ENCODE data around the gene SLC7A4.

The SLC7A4 gene

DNA sequence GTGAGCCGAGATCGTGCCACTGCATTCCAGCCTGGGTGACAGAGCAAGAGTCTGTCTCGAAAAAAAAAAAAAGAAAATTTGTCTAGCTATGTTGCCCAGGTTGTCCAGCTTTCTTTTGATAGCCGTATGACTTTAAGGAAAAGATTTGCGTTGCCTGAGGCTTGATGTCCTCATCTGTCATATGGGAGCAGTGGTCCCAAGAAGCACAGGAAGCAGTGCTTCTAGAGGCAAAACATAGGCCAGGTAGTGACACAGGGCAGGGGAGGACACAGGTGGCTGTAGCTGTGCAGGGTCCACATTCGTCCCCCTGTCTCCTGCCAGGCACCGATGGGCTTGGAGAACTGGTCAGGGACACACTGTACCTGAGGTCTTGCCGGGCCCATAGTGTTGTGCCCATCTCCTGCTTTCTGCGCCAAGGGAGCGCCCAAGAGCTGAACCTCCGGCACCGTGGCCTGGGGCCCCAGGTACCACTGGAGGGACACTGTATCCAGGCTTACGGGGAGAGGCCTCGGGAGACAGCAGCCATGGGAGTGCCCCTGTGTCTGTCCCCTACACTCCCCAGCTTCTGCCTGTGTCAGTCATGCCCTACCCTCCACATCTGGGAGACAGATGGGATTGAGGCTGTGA lies 14.8 kb upstream of the SLC7A4 start:
- TF ChIP-seq, protein P1, sequence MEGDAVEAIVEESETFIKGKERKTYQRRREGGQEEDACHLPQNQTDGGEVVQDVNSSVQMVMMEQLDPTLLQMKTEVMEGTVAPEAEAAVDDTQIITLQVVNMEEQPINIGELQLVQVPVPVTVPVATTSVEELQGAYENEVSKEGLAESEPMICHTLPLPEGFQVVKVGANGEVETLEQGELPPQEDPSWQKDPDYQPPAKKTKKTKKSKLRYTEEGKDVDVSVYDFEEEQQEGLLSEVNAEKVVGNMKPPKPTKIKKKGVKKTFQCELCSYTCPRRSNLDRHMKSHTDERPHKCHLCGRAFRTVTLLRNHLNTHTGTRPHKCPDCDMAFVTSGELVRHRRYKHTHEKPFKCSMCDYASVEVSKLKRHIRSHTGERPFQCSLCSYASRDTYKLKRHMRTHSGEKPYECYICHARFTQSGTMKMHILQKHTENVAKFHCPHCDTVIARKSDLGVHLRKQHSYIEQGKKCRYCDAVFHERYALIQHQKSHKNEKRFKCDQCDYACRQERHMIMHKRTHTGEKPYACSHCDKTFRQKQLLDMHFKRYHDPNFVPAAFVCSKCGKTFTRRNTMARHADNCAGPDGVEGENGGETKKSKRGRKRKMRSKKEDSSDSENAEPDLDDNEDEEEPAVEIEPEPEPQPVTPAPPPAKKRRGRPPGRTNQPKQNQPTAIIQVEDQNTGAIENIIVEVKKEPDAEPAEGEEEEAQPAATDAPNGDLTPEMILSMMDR (conservative IDR thresholded peaks at IDR 0.05; ENCODE audit: control insufficient read depth, insufficient read depth, low read depth, low read length), result no peak
- DNase-seq (ENCODE audit: low read depth), result no peak
- H3K4me3 ChIP-seq (ENCODE audit: control insufficient read depth, low read depth, low read length), result no peak overlapping the region

DNA sequence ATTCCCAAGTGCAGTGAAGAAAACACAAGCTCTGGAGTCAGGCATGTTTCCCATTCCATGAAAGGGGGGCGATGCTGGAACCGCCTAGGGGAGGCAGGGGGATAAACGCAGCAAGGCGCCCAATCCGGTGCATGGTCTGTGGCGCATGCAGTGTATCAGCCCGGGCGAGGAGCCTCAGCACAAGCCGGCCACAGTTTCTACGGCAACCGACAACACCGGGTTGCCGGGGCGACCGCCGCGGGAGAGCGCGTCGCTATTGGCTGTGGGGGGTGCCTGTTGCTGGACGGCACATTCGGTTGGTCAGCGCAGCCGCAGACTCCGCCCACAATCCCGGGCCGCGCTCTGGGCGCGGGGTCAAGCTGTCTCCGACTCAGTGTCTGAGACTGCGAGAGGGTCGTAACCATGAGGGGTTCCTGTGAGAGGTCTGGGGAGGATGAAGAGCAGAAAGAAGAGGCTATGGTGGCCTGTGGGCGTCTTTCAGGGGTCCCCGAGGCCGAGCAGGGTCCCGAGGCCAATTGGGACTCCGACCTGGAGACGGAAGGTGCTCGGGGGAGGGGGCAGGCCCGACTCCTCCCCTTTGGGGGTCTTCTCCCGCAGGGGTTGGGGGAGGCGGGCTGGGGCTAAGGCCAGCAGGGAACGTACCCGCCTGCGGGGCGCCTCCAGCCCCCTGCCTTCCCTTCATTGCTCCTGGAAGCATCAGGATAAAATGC lies 13.4 kb upstream of the SLC7A4 start, which contains the start of gene LRRC74B:
LRRC74B (plus strand) TSS at position 362 of the 710 bp plus-strand sequence; CDS start at position 403, 41 bp downstream.
- peak; percentile 85 for DNase-seq (ENCODE audit: low read depth)
- H3K4me3 ChIP-seq (ENCODE audit: control insufficient read depth, low read depth, low read length), result peak within 1 kb of the TSS; percentile 45
- TF ChIP-seq, protein P1 (conservative IDR thresholded peaks at IDR 0.05; ENCODE audit: control insufficient read depth, insufficient read depth, low read depth, low read length), result no peak

GRCh38 chr22:21044931-21045584 lies 12.7 kb upstream of the SLC7A4 start:
- TF ChIP-seq, protein P1 (conservative IDR thresholded peaks at IDR 0.05; ENCODE audit: control insufficient read depth, insufficient read depth, low read depth, low read length), result no peak
- H3K4me3 ChIP-seq (ENCODE audit: control insufficient read depth, low read depth, low read length), result peak overlapping the region; percentile 21

GRCh38 chr22:21043860-21044535 lies 11.6 kb upstream of the SLC7A4 start:
- TF ChIP-seq, protein P1 (conservative IDR thresholded peaks at IDR 0.05; ENCODE audit: control insufficient read depth, insufficient read depth, low read depth, low read length), result no peak
- no peak for DNase-seq (ENCODE audit: low read depth)
- H3K4me3 ChIP-seq (ENCODE audit: control insufficient read depth, low read depth, low read length), result no peak overlapping the region

More at GRCh38 chr22:21044931-21045584, 12.7 kb upstream of the SLC7A4 start:
- peak; percentile 89 for DNase-seq (ENCODE audit: low read depth)

DNA sequence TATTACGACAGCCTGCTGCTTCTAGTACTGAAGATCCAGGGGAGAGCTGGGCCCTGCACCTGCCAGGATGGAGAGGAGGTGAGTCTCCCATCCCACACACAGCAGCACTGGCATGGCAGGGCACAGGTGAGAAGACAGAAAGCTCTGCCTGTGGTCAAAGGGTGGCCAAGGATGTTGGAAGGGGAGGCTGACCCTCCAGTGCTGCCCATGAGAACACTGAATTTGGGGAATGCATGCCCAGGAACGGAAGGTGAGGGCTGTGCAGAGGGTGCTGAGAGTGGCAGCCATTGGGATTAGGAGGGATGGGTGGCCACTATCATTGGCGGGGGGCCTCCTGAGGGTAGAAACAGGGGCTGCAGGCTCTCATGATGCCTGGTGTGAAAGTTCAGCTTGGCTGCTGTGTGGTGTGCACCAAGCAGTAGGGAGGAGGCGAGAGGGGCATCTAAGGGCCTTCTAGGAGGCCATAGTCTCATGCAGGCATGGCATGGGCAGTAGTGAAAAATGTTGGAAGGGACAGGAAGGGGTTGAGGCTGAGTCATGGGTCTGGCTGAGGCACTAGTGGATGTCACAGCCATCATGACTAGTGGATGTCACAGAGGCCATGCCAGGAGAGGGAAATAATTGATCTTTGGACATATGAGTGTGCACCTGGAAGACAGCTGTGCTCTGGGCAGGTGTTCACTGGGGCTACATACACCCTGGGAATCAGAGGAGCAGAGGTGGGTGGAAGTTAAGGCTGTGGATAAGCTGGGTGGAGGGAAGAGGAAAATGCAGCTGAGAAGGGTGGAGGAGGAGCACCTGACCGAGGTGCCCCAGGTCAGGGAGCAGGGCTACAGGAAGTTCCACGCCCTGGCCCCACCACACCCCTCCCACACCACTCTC lies 10.9 kb upstream of the SLC7A4 start:
- DNase-seq (ENCODE audit: low read depth), result peak; percentile 15
- no peak overlapping the region for H3K4me3 ChIP-seq (ENCODE audit: control insufficient read depth, low read depth, low read length)
- TF ChIP-seq, protein P1 (conservative IDR thresholded peaks at IDR 0.05; ENCODE audit: control insufficient read depth, insufficient read depth, low read depth, low read length), result no peak
